ENCODE results near the gene RIPPLY3.
A peak's percentile ranks its signal among the peaks of the same experiment; 100 is the strongest.
"Not testable (repeated sequence)": the region's sequence is repeated elsewhere in the genome, so short reads cannot be mapped to it uniquely, and the experiment has no call there.

RIPPLY3 gene

DNA sequence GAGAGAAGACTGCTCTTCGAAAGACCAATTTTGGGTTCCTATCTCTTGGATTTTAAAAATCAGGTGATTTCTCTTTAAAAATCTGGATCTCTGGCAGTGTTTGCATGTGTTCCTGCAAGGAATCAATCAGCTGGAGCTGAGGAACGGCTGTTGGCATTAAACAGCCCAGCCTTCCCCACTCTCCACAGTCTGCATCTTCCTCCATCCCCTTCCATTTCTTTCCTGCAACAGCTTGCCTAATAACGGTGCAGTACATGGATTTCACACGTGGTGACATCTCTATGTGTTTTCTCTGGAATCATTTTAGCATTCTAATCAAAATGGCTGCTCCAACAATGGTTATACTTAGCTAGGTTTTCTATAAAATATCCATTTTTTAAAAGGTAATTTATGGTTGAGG lies 20.0 kb downstream of the RIPPLY3 start:
- DNase-seq: no peak

DNA sequence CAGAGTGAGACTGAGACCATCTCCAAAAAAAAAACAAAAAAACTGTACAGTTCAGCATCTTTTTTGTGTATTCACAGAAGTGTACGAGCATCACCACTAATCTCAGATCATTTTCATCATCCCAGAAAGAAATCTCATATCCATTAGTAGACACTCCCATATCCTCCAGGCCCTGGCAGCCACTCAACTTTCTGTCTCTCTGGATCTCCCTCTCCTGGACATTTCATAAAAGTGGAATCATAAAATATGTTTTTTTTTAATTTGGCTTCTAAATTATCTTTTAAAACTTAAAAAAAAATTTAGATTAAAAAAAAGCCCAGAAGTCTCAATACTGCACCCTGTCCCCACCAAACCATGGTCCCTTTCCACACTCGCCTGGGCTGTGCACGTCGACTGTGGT lies 22.1 kb downstream of the RIPPLY3 start:
- no peak for DNase-seq

GRCh38 chr21:37030864-37031263 lies 24.4 kb downstream of the RIPPLY3 start:
- no peak for DNase-seq

DNA sequence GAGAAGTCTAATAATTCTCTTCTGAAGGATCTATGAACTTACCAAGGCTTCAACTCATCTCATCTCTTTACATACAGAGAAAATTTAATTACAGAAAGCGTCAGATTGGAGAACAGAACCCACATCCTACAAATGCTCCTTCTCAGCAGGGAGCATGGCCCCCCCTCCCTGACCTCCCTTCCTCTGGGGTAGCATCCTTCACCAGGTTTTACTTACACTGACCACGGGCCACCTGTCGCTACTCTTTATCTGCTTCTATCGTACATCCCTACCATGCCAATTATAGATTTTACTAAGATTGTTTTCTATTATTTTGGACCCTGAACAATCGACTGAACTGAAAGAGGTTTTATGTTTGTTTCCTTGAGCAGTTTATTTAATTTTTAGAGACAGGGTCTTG lies 25.8 kb downstream of the RIPPLY3 start:
- no peak for DNase-seq

DNA sequence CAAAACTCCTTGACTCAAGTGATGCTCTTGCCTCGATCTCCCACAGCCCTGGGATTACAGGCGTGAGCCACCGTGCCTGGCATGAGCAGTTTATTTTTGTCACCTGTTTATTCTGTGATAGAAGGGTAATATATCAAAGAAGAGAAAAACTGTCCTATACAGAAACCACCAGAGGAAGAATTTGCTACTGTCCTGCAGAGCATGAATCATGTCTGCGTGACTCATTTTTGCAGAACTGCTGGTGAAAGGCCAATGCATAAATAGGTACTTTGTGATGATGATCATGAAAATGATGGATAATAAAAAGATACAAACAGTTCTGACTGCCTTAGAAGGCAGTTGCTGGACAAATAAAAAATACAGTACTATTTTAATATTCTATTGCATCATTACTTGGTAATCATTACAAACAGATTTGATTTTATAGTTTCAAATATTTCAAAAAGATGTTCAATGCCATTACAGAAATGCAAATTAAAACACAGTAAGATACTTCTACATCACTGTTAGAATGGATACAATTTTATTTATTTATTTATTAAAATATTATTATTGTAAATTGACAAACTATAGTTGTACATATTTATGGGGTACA lies 26.5 kb downstream of the RIPPLY3 start:
- no peak for DNase-seq

GRCh38 chr21:37034394-37034793 lies 27.9 kb downstream of the RIPPLY3 start:
- not testable (repeated sequence) for DNase-seq

DNA sequence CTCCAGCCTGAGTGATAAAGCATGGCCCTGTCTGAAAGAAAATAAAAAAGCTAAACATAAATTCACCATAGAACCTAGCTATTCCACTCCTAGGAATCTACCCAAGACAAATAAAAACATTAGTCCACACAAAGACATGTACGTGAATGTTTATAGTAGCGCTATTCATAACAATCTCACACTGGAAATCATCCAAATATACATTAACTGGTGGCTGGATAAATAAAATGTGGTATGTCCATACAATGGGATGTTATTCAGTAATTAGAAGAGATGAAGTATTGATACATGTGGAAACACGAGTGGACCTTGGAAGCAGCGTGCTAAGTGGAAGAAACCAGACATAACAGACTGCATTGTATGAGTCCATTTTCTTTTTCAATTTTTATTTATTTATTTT lies 29.7 kb downstream of the RIPPLY3 start:
- no peak for DNase-seq

DNA sequence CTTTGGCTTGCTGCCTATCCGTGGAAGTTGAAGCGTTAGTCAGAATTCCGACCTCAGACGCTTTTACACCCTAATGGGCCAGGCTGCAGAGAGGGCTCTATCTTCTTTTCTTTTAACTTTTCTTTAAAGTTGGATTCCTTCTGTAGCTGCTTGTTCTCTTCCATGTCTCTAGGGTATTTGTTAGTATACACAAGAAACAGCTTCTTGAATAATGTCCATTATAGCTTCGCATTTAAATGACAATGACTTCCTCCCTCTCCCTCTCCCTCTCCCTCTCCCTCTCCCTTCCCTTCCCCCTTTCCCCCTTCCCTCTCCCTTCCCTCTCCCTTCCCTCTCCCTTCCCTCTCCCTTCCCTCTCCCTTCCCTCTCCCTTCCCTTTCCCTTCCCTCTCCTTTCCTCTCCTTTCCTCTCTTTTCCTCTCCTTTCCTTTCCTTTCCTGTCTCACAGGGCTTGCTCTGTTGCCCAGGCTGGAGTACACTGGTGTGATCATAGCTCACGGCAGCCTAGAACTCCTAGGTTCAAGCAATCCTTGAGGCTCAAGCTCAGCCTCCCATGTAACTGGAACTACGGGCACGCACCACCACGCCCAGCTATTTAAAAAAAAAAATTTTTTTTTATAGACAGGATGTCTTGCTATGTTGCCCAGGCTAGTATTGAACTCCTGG lies 33.0 kb downstream of the RIPPLY3 start:
- DNase-seq: no peak

DNA sequence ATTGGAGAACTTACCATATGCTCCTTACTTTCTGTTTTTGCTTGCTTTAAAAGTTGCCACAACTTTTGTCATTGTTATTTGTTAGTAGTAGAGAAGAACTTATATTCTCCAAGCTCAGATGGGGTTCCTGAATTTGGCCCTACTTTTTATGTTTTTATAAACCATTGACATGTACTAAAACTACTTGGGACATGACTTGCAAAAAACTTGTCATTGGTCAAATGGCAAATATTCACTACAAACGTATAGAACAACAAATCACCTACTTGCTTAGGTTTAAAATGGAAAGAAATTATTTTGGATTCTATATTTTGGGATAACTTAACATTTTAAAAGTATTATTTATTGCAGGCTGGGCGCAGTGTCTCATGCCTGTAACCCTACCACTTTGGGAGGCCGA lies 33.7 kb downstream of the RIPPLY3 start:
- no peak for DNase-seq

DNA sequence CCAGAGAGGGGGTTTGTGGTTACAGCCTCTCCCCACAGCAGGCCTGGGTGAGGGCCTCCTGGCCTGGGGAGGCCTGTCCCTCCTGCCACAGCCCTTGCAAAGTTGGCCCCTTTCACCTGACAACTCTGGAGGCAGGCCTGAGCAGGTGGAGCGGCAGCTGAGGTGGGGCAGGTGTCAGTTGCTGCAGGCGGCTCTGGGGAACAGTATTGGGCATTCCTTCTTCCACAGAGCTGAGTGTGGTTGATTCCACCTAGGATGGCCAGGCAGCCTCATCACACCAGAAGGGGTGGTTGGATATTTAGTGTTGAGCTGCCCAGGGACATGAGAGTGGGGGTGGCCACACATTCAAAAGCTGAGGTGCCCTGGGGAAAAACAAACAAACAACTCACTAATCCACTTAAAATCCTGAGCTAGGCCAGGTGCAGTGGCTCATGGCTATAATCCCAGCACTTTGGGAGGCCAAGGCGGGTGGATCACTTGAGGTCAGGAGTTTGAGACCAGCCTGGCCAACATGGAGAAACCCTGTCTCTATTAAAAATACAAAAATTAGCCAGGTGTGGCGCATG lies 35.3 kb downstream of the RIPPLY3 start:
- no peak for DNase-seq

DNA sequence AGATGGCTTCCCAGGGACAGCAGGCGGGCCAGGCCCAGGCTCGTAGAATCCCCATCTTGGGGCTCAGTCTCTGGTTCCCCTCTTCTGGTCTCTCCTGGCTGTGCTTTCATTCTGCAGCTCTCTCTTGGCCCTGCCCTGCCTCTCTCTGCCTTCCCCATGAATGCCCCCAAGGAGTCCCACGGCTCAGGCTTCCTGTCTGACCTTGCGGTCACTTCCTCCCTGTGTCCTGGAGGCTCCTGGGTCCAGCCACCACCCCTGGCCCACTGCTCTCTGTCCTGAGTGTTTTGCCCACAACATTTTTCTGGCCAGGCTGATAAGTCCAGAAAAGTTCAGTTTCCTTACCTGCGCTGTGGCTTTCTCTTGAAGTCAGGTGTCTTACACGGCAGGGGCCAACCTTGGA lies 37.3 kb downstream of the RIPPLY3 start:
- no peak for DNase-seq

- no peak for DNase-seq
Observed at GRCh38 chr21:37044643-37045042, 38.1 kb downstream of the RIPPLY3 start.

DNA sequence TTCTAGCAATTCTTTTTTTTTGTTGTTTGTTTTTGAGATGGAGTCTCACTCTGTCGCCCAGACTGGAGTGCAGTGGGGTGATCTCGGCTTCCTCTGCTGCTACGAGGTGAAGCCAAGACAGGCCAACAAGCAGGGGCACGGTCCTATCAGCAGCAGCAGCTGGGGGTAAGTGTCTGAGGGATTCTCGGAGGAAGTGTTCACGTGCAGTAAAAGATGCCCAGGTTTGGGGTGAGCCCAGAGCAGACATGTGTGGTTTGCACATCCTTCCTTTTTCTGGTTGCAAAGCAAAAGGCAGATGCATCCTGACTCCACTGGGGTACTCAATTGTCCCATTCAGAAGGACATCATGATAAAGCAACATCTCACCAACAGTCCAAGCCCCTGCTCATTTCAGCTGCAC lies 38.6 kb downstream of the RIPPLY3 start:
- DNase-seq: peak; percentile 83

GRCh38 chr21:37045556-37045955 lies 39.1 kb downstream of the RIPPLY3 start:
- DNase-seq: no peak

DNA sequence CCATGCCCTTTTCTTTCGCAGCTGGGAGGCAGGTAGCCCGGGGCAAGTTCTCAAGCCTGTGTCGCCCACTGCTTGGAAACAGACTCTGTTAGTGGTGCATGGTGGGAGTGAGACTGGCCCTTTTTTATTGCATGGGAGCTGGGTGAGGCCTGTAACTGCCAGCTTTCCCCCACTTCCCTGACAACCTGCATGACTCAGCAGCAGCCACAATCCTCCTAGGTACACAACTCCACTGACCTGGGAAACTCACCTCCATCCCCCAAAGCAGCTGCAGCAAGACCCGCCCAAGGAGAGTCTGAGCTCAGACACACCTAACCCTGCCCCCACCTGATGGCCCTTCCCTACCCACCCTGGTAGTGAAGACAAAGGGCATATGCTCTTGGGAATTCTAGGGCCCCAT lies 40.6 kb downstream of the RIPPLY3 start:
- no peak for DNase-seq

GRCh38 chr21:37049741-37050140 lies 43.2 kb downstream of the RIPPLY3 start:
- DNase-seq: not testable (repeated sequence)

DNA sequence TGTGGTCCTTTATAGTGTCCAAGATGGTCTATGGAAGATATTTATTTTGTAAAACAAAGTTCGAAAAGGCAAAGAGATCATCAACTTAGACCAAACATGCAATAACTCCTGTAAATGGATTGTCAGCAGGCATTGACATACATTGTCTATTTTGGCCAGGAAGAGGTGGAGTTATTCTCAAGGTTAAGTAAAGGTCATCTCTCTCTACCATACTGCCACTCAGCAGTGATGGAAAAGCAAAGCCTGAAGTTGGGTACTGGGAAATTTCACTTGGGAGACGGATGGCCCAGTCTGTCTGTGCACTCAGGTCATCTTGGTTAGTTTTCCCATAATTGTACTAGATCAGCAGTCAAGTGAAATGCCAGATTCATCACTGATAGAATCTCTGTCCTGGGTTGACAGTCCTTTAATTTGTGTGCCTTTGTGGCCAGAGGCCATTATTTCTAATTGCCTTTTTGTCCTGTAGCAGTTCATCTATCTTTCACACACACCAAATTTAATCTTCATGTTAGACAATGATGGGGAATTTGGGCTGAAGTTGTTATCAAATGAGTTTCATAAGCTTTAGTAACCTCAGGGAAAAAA lies 48.9 kb downstream of the RIPPLY3 start:
- DNase-seq: no peak

- DNase-seq: no peak
Observed at GRCh38 chr21:37057614-37058013, 51.1 kb downstream of the RIPPLY3 start.

DNA sequence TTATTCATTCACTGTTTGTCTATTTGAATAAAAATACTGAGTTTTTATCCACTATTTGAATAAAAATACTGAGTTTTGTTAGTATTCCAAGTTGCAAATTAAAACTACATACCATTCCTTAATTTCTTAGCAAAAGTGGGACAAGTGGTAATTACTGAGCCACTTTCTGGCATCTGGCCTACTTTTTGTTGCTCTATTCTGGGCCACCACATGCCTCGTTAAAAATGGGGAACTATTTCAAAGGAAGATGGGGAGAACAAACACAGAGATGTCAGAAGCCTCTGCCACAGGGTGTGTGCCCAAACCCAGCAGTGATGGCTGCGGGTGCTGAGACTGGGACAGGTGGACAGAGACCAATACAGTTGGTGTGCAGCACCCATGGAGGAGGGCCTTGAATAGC lies 51.8 kb downstream of the RIPPLY3 start:
- no peak for DNase-seq

GRCh38 chr21:37059181-37059580 lies 52.7 kb downstream of the RIPPLY3 start:
- no peak for DNase-seq

GRCh38 chr21:37060296-37060695 lies 53.8 kb downstream of the RIPPLY3 start:
- no peak for DNase-seq

DNA sequence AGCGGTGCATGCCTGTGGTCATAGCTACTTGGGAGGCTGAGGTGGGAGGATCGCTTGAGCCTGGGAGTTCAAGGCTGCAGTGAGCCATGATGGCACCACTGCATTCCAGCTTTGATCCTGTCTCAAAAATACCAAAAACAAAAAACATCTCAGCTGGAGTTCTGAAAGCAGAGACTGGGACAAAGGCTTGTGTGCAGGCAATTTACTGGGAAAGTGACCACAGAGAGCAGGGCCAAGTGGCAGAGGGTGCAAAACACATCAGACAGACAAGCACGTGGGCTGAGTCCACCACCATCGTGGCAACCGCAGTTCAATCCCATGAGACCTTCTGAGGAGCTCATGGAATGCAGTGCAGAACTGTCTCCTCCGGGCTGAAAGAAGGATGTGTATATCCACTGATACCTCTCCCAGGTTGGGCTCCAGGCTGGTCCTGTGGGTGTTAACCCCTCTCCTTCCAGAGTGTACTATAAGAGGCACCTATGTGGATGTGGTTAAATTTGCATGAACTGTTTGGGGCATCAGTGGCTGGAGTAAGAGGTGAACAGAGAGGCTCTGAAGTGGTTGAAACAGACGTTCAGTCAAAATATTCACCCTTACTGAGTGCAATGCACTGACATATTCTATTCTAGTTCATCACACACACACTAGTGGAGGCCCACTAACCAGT lies 55.6 kb downstream of the RIPPLY3 start:
- no peak for DNase-seq

DNA sequence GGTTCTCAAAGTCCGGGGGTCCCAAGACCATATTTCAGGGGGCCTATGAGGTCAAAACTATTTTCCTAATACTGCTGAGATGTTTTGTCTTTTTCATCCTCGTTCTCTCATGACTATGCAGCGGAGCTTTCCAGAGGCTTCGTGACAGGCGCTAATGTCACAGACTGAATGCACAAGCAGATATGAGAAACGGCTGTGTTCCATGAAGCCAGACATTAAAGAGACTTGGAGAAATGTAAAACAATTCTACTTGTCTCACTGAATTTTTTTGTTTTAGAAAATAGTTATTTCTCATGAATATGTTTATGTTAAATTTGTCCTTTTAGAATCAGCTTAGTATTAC lies 56.1 kb downstream of the RIPPLY3 start:
- DNase-seq: no peak

- DNase-seq: no peak
Observed at GRCh38 chr21:37063433-37063832, 56.9 kb downstream of the RIPPLY3 start.

Measured in KG1 (cell line).